Ascending aorta (tissue), 2 donors: ENCODE measurements around the gene CTDNEP1. TPM values are rescaled to one million over a fixed set of nuclear protein-coding genes. Genes with fewer than 3 reads are reported as not detected.

Experiments used
- DNase-seq, 2 donors: peaks; one replicate each; pipeline ENCODE4 v3.0.0-alpha.2; 2019; ENCODE audit warnings: low spot score in 2 of 2
- H3K27ac ChIP-seq, 2 donors: fragments of 200-600 bp; sonication (generic); one replicate each; pipeline ENCODE4 v1.5.1; 2016 to 2017; ENCODE audit warnings: mild to moderate bottlenecking in 1 of 2
- H3K27me3 ChIP-seq: fragments of 200-600 bp; sonication (generic); one replicate; pipeline ENCODE4 v1.5.1; 2017
- H3K36me3 ChIP-seq, 2 donors: fragments of 200-600 bp; sonication (generic); one replicate each; pipeline ENCODE4 v1.5.1; 2016
- H3K4me1 ChIP-seq, 2 donors: fragments of 200-600 bp; sonication (generic); one replicate each; pipeline ENCODE4 v1.5.1; 2016 to 2017; ENCODE audit warnings: mild to moderate bottlenecking in 1 of 2
- H3K4me3 ChIP-seq, 2 donors: fragments of 200-600 bp; sonication (generic); one replicate each; pipeline ENCODE4 v1.5.1; 2016 to 2017; ENCODE audit warnings: mild to moderate bottlenecking in 1 of 2
- H3K9me3 ChIP-seq, 2 donors: fragments of 200-600 bp; sonication (generic); one replicate each; pipeline ENCODE4 v1.5.1; 2016
- intact Hi-C: fragments of 100-400 bp; cut with DNase I; formaldehyde crosslinking; loops from one replicate; pipeline ENCODE4 v1.15.1; 2023
- total RNA-seq: library from RNA; depleted of rRNA; stranded (reverse); fragments of >200 nt; gene quantifications from one replicate; pipeline ENCODE4 v1.1.0, GENCODE V29; 2016
- TF ChIP-seq, protein P1 (sequence below), 3 experiments: fragments of 200-600 bp in 2 of 3; fragments of 450-650 bp in 1 of 3; sonication (generic) in 2 of 3; IDR thresholded peaks; one replicate each; pipeline ENCODE4 v1.5.1; 2016 to 2019; ENCODE audit warnings: antibody characterized with exemption in 3 of 3, mild to moderate bottlenecking in 1 of 3, moderate library complexity in 1 of 3

CTDNEP1 gene
- total RNA-seq, 1 donor from 2014 or later = 81.4 TPM

DNA sequence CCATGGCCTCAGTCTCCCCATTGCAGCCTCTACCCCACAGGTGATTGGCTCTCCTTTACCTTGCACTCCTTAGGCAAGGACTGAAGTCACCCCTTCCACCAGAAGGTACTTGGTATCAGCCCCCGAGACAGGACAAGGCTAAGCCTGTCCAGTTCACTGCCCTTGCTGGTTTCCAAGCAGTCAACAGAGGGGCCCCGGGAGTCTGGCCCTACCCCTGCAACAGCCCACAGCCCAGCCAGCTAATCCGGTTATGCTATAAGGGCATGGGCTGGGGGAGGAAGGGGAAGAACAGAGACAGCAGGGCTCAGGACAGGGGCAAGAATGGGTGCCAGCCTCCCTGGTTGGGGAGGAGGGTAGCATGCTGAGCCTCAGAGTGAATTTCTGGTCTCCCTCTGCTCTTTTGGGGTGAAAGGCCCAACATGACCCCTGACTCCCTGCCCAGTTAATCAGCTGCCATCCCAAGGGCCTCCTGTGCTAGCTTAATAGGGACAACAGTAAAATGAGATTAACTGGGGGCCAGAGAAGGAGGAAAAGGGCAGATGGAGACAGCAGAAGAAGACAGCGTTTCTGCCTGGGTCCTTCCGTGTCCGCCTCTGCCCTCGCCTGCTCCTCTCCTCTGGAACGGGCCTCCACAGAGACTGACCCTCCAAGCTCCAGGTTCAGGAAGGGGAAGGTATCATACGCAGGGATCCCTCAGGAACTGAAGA is 42.6 kb downstream of the CTDNEP1 start:
- intact Hi-C loops = no loop called here
- Histone ChIP-seq H3K9me3 (no peaks in the 10 kb centered on the region), H3K4me3 (no peak overlapping the region), H3K4me1 (peaks cover 0 to 10% of the 10 kb centered on the region in 2 donors), H3K27ac (no peak overlapping the region), H3K36me3 (no peaks in the 10 kb centered on the region), H3K27me3 (no peaks in the 10 kb centered on the region)
- no peak for DNase-seq
- TF ChIP-seq, protein P1, sequence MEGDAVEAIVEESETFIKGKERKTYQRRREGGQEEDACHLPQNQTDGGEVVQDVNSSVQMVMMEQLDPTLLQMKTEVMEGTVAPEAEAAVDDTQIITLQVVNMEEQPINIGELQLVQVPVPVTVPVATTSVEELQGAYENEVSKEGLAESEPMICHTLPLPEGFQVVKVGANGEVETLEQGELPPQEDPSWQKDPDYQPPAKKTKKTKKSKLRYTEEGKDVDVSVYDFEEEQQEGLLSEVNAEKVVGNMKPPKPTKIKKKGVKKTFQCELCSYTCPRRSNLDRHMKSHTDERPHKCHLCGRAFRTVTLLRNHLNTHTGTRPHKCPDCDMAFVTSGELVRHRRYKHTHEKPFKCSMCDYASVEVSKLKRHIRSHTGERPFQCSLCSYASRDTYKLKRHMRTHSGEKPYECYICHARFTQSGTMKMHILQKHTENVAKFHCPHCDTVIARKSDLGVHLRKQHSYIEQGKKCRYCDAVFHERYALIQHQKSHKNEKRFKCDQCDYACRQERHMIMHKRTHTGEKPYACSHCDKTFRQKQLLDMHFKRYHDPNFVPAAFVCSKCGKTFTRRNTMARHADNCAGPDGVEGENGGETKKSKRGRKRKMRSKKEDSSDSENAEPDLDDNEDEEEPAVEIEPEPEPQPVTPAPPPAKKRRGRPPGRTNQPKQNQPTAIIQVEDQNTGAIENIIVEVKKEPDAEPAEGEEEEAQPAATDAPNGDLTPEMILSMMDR (IDR thresholded peaks at IDR 0.05) = no peak

DNA sequence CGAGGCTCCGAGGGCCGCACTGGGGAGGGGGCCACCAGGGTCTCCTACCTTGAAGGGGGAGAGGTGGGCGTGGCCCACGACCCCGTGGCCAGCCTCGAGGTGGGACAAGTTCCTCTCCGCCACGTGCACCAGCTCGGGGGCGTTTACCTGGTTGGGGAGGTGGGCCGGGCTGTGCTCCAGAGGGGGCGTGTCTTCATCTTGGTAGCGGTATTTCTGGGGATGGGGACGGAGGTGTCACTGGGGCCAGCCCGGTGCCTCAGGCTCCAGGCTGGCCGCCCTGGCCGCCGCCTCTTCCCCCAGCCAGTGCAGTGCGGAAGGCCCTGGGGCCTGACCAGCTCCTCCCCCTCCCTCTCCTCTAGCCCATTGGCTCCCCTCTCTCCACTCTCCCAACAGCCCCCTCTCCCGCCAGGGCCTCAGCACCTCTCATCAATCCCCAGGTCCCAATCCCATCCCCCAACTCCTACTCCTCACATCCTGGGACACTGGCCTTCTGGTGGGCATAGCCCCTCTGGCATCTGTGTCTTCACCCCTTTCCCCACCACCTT is 43.4 kb downstream of the CTDNEP1 start:
- Histone ChIP-seq H3K9me3 (no peaks in the 10 kb centered on the region), H3K36me3 (peaks cover 1 to 6% of the 10 kb centered on the region in 2 donors), H3K27ac (no peak overlapping the region), H3K27me3 (no peaks in the 10 kb centered on the region), H3K4me1 (peaks cover 0 to 10% of the 10 kb centered on the region in 2 donors), H3K4me3 (no peak overlapping the region)
- intact Hi-C loops = no loop called here
- TF ChIP-seq, protein P1 (IDR thresholded peaks at IDR 0.05) = no peak
- no peak for DNase-seq

DNA sequence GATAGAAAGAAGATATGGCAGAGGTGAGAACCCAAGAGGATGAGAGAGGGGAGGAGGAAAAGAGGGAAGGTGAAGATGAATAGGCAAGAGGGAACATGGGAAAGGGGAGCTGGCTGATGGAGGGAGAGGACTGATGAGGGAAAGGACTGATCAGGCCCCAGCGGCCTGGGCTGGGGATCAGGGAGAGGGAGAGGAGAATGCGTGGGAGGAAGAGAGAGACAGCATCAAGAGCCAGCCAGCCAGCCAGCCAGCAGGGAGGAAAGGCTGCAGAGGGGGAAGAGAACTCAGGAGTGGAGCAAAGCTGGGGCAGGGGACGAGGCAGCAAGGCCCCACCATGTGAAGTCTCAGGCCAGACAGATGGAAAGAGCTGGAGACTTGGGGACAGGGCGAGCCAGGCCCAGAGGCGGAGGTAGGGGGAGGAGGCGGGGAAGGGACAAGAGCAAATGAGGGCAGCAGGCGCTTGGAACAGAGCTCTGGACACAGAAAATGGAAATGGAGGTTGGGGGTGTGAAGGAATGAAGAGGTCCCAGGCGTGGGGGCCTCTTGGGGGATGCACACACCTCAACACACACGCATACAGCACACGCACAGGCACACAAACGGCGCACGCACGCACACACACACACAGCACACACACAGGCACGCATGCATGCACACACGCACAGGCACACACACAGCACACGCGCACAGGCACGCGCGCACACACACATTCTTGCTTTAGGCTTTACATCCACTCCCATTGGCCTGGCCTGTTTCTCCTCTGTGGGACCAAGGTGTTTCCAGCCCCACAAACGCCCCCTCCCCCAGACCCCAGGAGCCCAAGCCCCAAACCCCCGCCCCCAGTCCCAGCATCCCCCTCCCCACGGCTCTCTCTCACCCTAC is 44.2 kb downstream of the CTDNEP1 start:
- Histone ChIP-seq H3K36me3 (peaks cover 8 to 13% of the 10 kb centered on the region in 2 donors), H3K4me1 (peaks cover 0 to 10% of the 10 kb centered on the region in 2 donors), H3K4me3 (no peak overlapping the region), H3K27ac (no peak overlapping the region), H3K9me3 (no peaks in the 10 kb centered on the region), H3K27me3 (no peaks in the 10 kb centered on the region)
- TF ChIP-seq, protein P1 (IDR thresholded peaks at IDR 0.05) = no peak
- intact Hi-C loops = no loop called here
- no peak for DNase-seq

DNA sequence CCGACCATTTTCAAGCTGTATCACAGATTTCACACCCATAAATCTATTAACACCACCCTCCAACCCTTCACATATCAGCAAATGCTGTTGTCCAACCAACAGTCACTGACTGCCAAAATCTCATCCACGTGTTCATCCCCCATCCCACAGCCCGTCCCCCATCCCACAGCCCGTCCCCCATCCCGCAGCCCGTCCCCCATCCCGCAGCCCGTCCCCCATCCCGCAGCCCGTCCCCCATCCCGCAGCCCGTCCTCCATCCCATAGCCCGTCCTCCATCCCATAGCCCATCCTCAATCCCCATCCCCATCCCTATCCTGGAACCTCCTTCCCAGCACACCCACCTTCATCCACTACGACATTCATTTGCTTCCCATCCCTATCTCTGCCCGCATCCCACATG is 46.0 kb downstream of the CTDNEP1 start:
- intact Hi-C loops = loop anchor here (1.0 kb wide), 1 partner anchor 9 kb away; no protein-coding TSS in a partner anchor
- peak overlapping the region; percentile 55 to 71 for H3K4me3 ChIP-seq
- peaks cover 13 to 21% of the 10 kb centered on the region in 2 donors for H3K36me3 ChIP-seq
- TF ChIP-seq, protein P1 (IDR thresholded peaks at IDR 0.05) = no peak
- peaks cover 0 to 10% of the 10 kb centered on the region in 2 donors for H3K4me1 ChIP-seq
- no peak for DNase-seq
- no peaks in the 10 kb centered on the region for H3K27me3 ChIP-seq
- H3K9me3 ChIP-seq = no peaks in the 10 kb centered on the region
- H3K27ac ChIP-seq = peak overlapping the region; percentile 67 to 69

DNA sequence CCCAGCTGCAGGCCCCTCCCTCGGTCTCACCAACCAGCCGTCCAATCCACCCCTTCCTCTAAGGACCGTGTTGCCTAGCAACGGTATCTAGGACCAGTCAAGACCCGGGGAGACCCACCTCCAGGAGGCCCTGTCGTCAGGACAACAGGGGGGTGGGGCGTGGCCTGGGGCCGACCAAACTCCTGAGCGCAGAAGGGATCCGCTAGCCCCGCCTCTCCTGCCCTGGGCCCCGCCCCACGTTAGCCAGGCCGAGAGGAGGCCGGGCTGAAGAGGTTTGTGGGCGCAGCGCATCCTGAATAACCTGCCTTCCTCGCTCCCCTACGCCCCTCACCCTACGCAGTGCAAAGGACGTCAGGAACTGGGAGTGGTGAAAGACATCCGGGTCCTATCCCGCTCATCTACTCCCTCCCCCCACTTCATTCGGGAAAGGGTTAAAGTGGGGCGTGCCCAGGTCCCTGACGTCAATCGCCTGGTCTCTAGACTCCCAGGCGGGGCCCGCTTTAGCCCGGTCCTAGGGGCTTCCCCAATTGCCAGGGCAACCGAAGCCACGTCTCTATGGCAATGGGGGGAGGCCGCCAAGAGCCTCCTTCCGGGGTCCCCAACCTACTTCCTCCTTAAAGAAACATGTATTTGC is 46.6 kb downstream of the CTDNEP1 start:
- Histone ChIP-seq H3K36me3 (peaks cover 13 to 21% of the 10 kb centered on the region in 2 donors), H3K27me3 (no peaks in the 10 kb centered on the region), H3K4me1 (peaks cover 0 to 10% of the 10 kb centered on the region in 2 donors), H3K4me3 (peak overlapping the region; percentile 55 to 71), H3K27ac (peak overlapping the region; percentile 67 to 69), H3K9me3 (no peaks in the 10 kb centered on the region)
- intact Hi-C loops = loop anchor here (1.0 kb wide), 1 partner anchor 9 kb away; no protein-coding TSS in a partner anchor
- DNase-seq = peak; percentile 66 to 92
- TF ChIP-seq, protein P1 (IDR thresholded peaks at IDR 0.05) = no peak
